CD4-positive, alpha-beta memory T cell (primary cell): ENCODE measurements around the gene PHF8. TPM values are rescaled to one million over a fixed set of nuclear protein-coding genes. Genes with fewer than 3 reads are reported as not detected.

Experiments used
- CTCF ChIA-PET: fragments of 350-600 bp; sonication (Branson Sonifier 250); formaldehyde crosslinking; loops from one replicate; lab custom pipeline; 2021; ENCODE audit warnings: inconsistent platforms; ENCODE audit not compliant: partially characterized antibody; lab: Charles Lee
- POLR2A ChIA-PET: fragments of 350-600 bp; sonication (Branson Sonifier 250); formaldehyde crosslinking; loops from one replicate; lab custom pipeline; 2021; ENCODE audit not compliant: partially characterized antibody; lab: Charles Lee
- DNase-seq, 5 donors: peaks; one replicate each; pipeline versions ENCODE4 v3.0.0 to v3.0.0-alpha.2; 2020 to 2022; ENCODE audit warnings: mixed read lengths in 1 of 5
- H3K27ac ChIP-seq: one replicate; pipeline ENCODE4 v1.7.0; 2013; ENCODE audit warnings: low read depth, low read length
- H3K27me3 ChIP-seq: 2 replicates; pipeline ENCODE4 v1.7.0; 2013; ENCODE audit warnings: mild to moderate bottlenecking, low read length, moderate library complexity; ENCODE audit not compliant: insufficient read depth
- H3K36me3 ChIP-seq: 2 replicates; pipeline ENCODE4 v1.7.0; 2013; ENCODE audit warnings: mild to moderate bottlenecking, low read length, moderate library complexity; ENCODE audit not compliant: insufficient read depth
- H3K4me1 ChIP-seq: 2 replicates; pipeline ENCODE4 v1.7.0; 2013; ENCODE audit warnings: mild to moderate bottlenecking, low read length, moderate library complexity; ENCODE audit not compliant: insufficient read depth
- H3K4me3 ChIP-seq, 2 donors: one replicate each; pipeline ENCODE4 v1.7.0; 2013; ENCODE audit warnings: low read length in 2 of 2, mild to moderate bottlenecking in 1 of 2
- H3K9me3 ChIP-seq, 2 donors: one replicate each; pipeline ENCODE4 v1.7.0; 2013; ENCODE audit warnings: low read length in 2 of 2, control low read depth in 1 of 2; ENCODE audit not compliant: control insufficient read depth in 1 of 2
- H3K27ac Mint-ChIP-seq, 7 donors: one replicate each; pipeline ENCODE4 v1.8.0; 2020 to 2021; ENCODE audit warnings: mixed read lengths in 7 of 7, mild to moderate bottlenecking in 6 of 7, inconsistent platforms in 3 of 7, moderate library complexity in 3 of 7
- H3K27me3 Mint-ChIP-seq, 2 donors: one replicate each; pipeline ENCODE4 v1.8.0; 2020 to 2021; ENCODE audit warnings: mixed read lengths in 2 of 2
- H3K36me3 Mint-ChIP-seq, 2 donors: one replicate each; pipeline ENCODE4 v1.8.0; 2020 to 2021; ENCODE audit warnings: mixed read lengths in 2 of 2, inconsistent platforms in 1 of 2, mild to moderate bottlenecking in 1 of 2
- H3K4me1 Mint-ChIP-seq, 4 donors: one replicate each; pipeline ENCODE4 v1.8.0; 2020 to 2021; ENCODE audit warnings: mixed read lengths in 4 of 4, mild to moderate bottlenecking in 1 of 4
- H3K4me3 Mint-ChIP-seq, 8 donors: one replicate each; pipeline ENCODE4 v1.8.0; 2020 to 2021; ENCODE audit warnings: mixed read lengths in 8 of 8, mild to moderate bottlenecking in 7 of 8, moderate library complexity in 6 of 8, inconsistent platforms in 3 of 8
- H3K9me3 Mint-ChIP-seq, 8 donors: one replicate each; pipeline ENCODE4 v1.8.0; 2020 to 2021; ENCODE audit warnings: mixed read lengths in 8 of 8, mild to moderate bottlenecking in 5 of 8, inconsistent platforms in 3 of 8, moderate library complexity in 1 of 8
- intact Hi-C: fragments of 100-400 bp; cut with micrococcal nuclease; formaldehyde crosslinking; loops from one replicate; pipeline ENCODE4 v1.15.1; 2023
- polyA plus RNA-seq, 2 donors: library from polyadenylated mRNA; unstranded; fragments of 300-500 nt; fragmentation: Illumina TruSeq; gene quantifications; one replicate each; pipeline ENCODE4 v1.2.3, GENCODE V29; 2021
- total RNA-seq, 2 experiments: library from RNA; stranded (reverse); gene quantifications; one replicate each; pipeline ENCODE4 v1.2.3, GENCODE V29; 2021

Gene PHF8
- total and polyA plus RNA-seq, 4 experiments from 2014 or later: 10.0 to 67.2 (median 43.1) TPM

DNA sequence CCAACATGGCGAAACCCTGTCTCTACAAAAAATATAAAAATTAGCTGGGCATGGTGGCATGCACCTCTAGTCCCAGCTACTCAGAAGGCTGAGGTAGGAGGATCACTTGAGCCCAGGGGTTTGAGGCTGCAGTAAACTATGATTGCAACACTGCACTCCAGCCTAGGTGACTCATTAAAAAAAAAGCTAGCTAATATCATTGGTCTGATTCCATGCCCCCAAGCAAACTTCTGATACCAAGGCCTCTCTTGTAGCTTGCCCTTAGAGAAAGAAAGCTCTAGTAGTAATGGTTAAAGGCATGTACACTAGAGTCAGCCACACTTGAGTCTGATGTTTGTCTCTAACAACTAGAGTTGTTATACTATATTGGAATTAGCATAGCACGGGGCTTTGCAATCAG is 32.6 kb upstream of the PHF8 start:
- ChIA-PET POLR2A (no interaction called here), CTCF (no interaction called here)
- no peak overlapping the region for H3K4me3 ChIP-seq
- H3K4me1 ChIP-seq: no peaks in the 10 kb centered on the region
- intact Hi-C loops: no loop called here
- H3K4me1 Mint-ChIP-seq: no peaks in the 10 kb centered on the region
- H3K9me3 Mint-ChIP-seq: no peaks in the 10 kb centered on the region
- H3K27me3 ChIP-seq: no peaks in the 10 kb centered on the region
- H3K36me3 Mint-ChIP-seq: peaks cover 6 to 11% of the 10 kb centered on the region in 2 donors
- H3K27ac Mint-ChIP-seq: no peak overlapping the region
- no peak overlapping the region for H3K4me3 Mint-ChIP-seq
- H3K36me3 ChIP-seq: no peaks in the 10 kb centered on the region
- no peak for DNase-seq
- no peaks in the 10 kb centered on the region for H3K9me3 ChIP-seq
- no peaks in the 10 kb centered on the region for H3K27me3 Mint-ChIP-seq
- no peak overlapping the region for H3K27ac ChIP-seq

DNA sequence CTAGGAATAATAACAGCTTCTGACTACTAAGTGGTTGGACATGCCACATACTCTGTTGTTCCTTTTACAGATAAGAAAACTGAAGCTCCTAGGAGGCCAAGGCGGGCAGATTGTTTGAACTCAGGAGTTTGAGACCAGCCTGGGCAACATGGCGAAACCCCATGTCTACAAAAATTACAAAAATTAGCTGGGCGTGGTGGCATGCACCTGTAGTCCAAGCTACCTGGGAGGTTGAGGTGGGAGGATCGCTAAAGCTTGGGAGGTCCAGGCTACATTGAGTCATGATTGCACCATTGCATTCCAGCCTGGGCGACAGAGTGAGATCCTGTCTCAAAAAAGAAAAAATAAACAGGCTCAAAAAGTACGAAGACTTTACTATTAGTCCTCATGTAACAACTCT is 30.6 kb upstream of the PHF8 start:
- Mint-ChIP-seq H3K9me3 (no peaks in the 10 kb centered on the region), H3K4me3 (no peak overlapping the region), H3K27me3 (no peaks in the 10 kb centered on the region), H3K27ac (no peak overlapping the region), H3K36me3 (peaks cover 6 to 10% of the 10 kb centered on the region in 2 donors), H3K4me1 (no peaks in the 10 kb centered on the region)
- intact Hi-C loops: no loop called here
- Histone ChIP-seq H3K36me3 (no peaks in the 10 kb centered on the region), H3K4me3 (no peak overlapping the region), H3K27me3 (no peaks in the 10 kb centered on the region), H3K4me1 (no peaks in the 10 kb centered on the region), H3K9me3 (no peaks in the 10 kb centered on the region), H3K27ac (no peak overlapping the region)
- ChIA-PET CTCF (no interaction called here), POLR2A (no interaction called here)
- no peak for DNase-seq

- no peaks in the 10 kb centered on the region for H3K4me1 ChIP-seq
- H3K27ac ChIP-seq: no peak overlapping the region
- no peak overlapping the region for H3K4me3 ChIP-seq
- Mint-ChIP-seq H3K4me3 (no peak overlapping the region), H3K27ac (no peak overlapping the region), H3K4me1 (no peaks in the 10 kb centered on the region), H3K27me3 (no peaks in the 10 kb centered on the region), H3K36me3 (peaks cover 4 to 8% of the 10 kb centered on the region in 2 donors), H3K9me3 (no peaks in the 10 kb centered on the region)
- no peaks in the 10 kb centered on the region for H3K9me3 ChIP-seq
- no peaks in the 10 kb centered on the region for H3K36me3 ChIP-seq
- DNase-seq: no peak
- intact Hi-C loops: no loop called here
- no peaks in the 10 kb centered on the region for H3K27me3 ChIP-seq
- ChIA-PET CTCF (no interaction called here), POLR2A (no interaction called here)
Measured at GRCh38 chrX:54067766-54068165, 23.5 kb upstream of the PHF8 start.

- POLR2A ChIA-PET: no interaction called here
- no peak overlapping the region for H3K27ac Mint-ChIP-seq
- H3K27me3 Mint-ChIP-seq: no peaks in the 10 kb centered on the region
- H3K4me1 ChIP-seq: no peaks in the 10 kb centered on the region
- intact Hi-C loops: no loop called here
- no peaks in the 10 kb centered on the region for H3K36me3 ChIP-seq
- no peaks in the 10 kb centered on the region for H3K9me3 Mint-ChIP-seq
- no peak for DNase-seq
- no peaks in the 10 kb centered on the region for H3K4me1 Mint-ChIP-seq
- no peaks in the 10 kb centered on the region for H3K9me3 ChIP-seq
- no peaks in the 10 kb centered on the region for H3K27me3 ChIP-seq
- CTCF ChIA-PET: no interaction called here
- no peak overlapping the region for H3K27ac ChIP-seq
- H3K4me3 Mint-ChIP-seq: no peak overlapping the region
- H3K4me3 ChIP-seq: no peak overlapping the region
- peaks cover 3 to 8% of the 10 kb centered on the region in 2 donors for H3K36me3 Mint-ChIP-seq
Measured at GRCh38 chrX:54066841-54067240, 22.6 kb upstream of the PHF8 start.

DNA sequence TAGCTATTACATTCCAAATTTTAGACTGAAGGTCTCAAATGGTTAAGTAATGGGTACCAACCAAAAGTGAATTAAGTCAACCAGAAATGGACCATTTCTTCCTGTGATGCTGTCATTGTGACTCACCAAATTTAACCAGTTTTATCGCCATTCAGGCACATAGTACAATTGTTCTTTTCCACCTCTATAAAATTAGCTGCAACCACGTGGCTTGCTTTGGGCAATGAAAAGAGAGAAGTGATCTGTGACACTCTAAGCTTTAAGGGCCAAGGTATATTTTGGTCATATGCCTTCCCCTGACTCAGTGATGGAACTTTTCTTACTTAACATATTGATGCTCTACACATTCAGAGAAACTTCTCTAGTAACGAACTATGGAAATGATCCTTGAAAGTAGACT is 20.3 kb upstream of the PHF8 start:
- Histone ChIP-seq H3K4me3 (no peak overlapping the region), H3K36me3 (no peaks in the 10 kb centered on the region), H3K9me3 (no peaks in the 10 kb centered on the region), H3K4me1 (no peaks in the 10 kb centered on the region), H3K27ac (no peak overlapping the region), H3K27me3 (no peaks in the 10 kb centered on the region)
- Mint-ChIP-seq H3K27ac (no peak overlapping the region), H3K27me3 (no peaks in the 10 kb centered on the region), H3K4me1 (no peaks in the 10 kb centered on the region), H3K4me3 (no peak overlapping the region), H3K36me3 (peaks cover 0 to 8% of the 10 kb centered on the region in 2 donors), H3K9me3 (no peaks in the 10 kb centered on the region)
- POLR2A ChIA-PET: no interaction called here
- CTCF ChIA-PET: interaction anchor here (1.1 kb wide), 1 partner anchor 9 kb away, joined by 4 read pairs; no protein-coding TSS in a partner anchor
- no peak for DNase-seq
- intact Hi-C loops: no loop called here

- POLR2A ChIA-PET: no interaction called here
- CTCF ChIA-PET: no interaction called here
- peaks cover 0 to under 1% of the 10 kb centered on the region in 2 donors for H3K36me3 Mint-ChIP-seq
Measured at GRCh38 chrX:54063361-54063760, 19.1 kb upstream of the PHF8 start.

DNA sequence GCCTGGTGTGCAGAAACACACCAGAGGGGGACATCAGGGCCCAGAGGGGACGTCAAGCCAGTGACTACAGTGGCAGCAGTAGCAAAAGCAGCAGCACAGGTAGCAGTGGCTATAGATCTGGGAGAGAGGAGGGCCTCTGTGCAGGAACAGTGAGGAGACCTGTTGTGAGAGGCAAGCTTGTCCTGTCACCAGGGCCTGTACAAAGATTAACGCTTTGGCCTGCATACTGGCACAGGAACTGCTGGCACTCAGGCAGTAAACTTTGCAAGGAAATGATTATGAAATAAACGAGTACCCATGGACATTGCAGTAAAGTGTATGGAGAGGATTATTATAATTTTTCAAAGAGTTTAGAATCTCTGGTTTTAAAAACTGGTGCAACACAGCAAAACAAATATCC is 5.5 kb upstream of the PHF8 start:
- no peak for DNase-seq
- ChIA-PET CTCF (no interaction called here), POLR2A (no interaction called here)
- intact Hi-C loops: no loop called here
- Histone ChIP-seq H3K36me3 (no peaks in the 10 kb centered on the region), H3K9me3 (no peaks in the 10 kb centered on the region), H3K27ac (no peak overlapping the region), H3K4me3 (no peak overlapping the region), H3K4me1 (peaks cover 9% of the 10 kb centered on the region), H3K27me3 (no peaks in the 10 kb centered on the region)
- Mint-ChIP-seq H3K36me3 (no peaks in the 10 kb centered on the region), H3K4me3 (no peak overlapping the region), H3K27ac (no peak overlapping the region), H3K9me3 (no peaks in the 10 kb centered on the region), H3K27me3 (no peaks in the 10 kb centered on the region), H3K4me1 (peaks cover 3 to 9% (median 6%) of the 10 kb centered on the region in 4 donors)

More at GRCh38 chrX:54063361-54063760, 19.1 kb upstream of the PHF8 start:
- no peak for DNase-seq
- Histone ChIP-seq H3K4me1 (no peaks in the 10 kb centered on the region), H3K27me3 (no peaks in the 10 kb centered on the region), H3K9me3 (no peaks in the 10 kb centered on the region), H3K4me3 (no peak overlapping the region), H3K27ac (no peak overlapping the region), H3K36me3 (no peaks in the 10 kb centered on the region)
- no peak overlapping the region for H3K4me3 Mint-ChIP-seq
- no peaks in the 10 kb centered on the region for H3K9me3 Mint-ChIP-seq
- no peaks in the 10 kb centered on the region for H3K27me3 Mint-ChIP-seq
- H3K27ac Mint-ChIP-seq: no peak overlapping the region
- H3K4me1 Mint-ChIP-seq: no peaks in the 10 kb centered on the region
- intact Hi-C loops: no loop called here

- no peaks in the 10 kb centered on the region for H3K27me3 ChIP-seq
- Mint-ChIP-seq H3K4me1 (peaks cover 3 to 20% (median 7%) of the 10 kb centered on the region in 4 donors), H3K27me3 (no peaks in the 10 kb centered on the region), H3K9me3 (no peaks in the 10 kb centered on the region), H3K36me3 (peaks cover 0 to 6% of the 10 kb centered on the region in 2 donors), H3K27ac (no peak overlapping the region), H3K4me3 (no peak overlapping the region)
- DNase-seq: no peak
- no peaks in the 10 kb centered on the region for H3K9me3 ChIP-seq
- H3K36me3 ChIP-seq: no peaks in the 10 kb centered on the region
- ChIA-PET POLR2A (no interaction called here), CTCF (no interaction called here)
- H3K27ac ChIP-seq: no peak overlapping the region
- H3K4me3 ChIP-seq: no peak overlapping the region
- H3K4me1 ChIP-seq: peaks cover 9% of the 10 kb centered on the region
- intact Hi-C loops: no loop called here
Measured at GRCh38 chrX:54048412-54048811, 4.1 kb upstream of the PHF8 start.
